Peyer's patch (tissue), 4 donors: ENCODE data around the gene ERMP1. TPM values are rescaled to one million over a fixed set of nuclear protein-coding genes. Genes with fewer than 3 reads are reported as not detected.
A peak's percentile ranks its signal among the peaks of the same experiment; 100 is the strongest.

ENCODE experiments used
- DNase-seq, 3 donors: peaks; one replicate each; pipeline ENCODE4 v3.0.0-alpha.2; 2017 to 2019
- H3K27ac ChIP-seq, 4 donors: fragments of 200-600 bp; sonication (generic); one replicate each; pipeline ENCODE4 v1.5.1; 2016 to 2019
- H3K27me3 ChIP-seq, 2 donors: fragments of 200-600 bp; sonication (generic); one replicate each; pipeline ENCODE4 v1.5.1; 2019
- H3K36me3 ChIP-seq, 3 donors: fragments of 200-600 bp; sonication (generic); one replicate each; pipeline ENCODE4 v1.5.1; 2016 to 2019
- H3K4me1 ChIP-seq, 4 donors: fragments of 200-600 bp; sonication (generic); one replicate each; pipeline ENCODE4 v1.5.1; 2016 to 2019
- H3K4me3 ChIP-seq, 4 donors: fragments of 200-600 bp; sonication (generic); 1 replicate in 3 of 4; 2 replicates in 1 of 4; pipeline ENCODE4 v1.5.1; 2016 to 2019; ENCODE audit warnings: mild to moderate bottlenecking in 1 of 4
- H3K9me3 ChIP-seq, 4 donors: fragments of 200-600 bp; sonication (generic); one replicate each; pipeline ENCODE4 v1.5.1; 2016 to 2019; ENCODE audit warnings: mild to moderate bottlenecking in 1 of 4
- CTCF ChIP-seq, 6 experiments: fragments of 450-650 bp in 4 of 6; fragments of 200-600 bp in 2 of 6; sonication (generic) in 1 of 6; IDR thresholded peaks; one replicate each; pipeline ENCODE4 v1.5.1; 2017 to 2019; ENCODE audit warnings: antibody characterized with exemption in 6 of 6, mild to moderate bottlenecking in 3 of 6, moderate library complexity in 1 of 6
- POLR2A ChIP-seq, 2 donors: fragments of 450-650 bp; IDR thresholded peaks; one replicate each; pipeline ENCODE4 v1.5.1; 2017; ENCODE audit warnings: antibody characterized with exemption in 2 of 2, mild to moderate bottlenecking in 2 of 2, moderate library complexity in 2 of 2
- total RNA-seq, 4 donors: library from RNA; depleted of rRNA; stranded (reverse); fragments of >200 nt; gene quantifications; one replicate each; pipeline ENCODE4 v1.1.0, GENCODE V29; 2016

ERMP1 gene
- total RNA-seq, 4 donors from 2014 or later: 20.8 to 23.2 (median 22.0) TPM

- DNase-seq: no peak
- no peaks in the 10 kb centered on the region for H3K9me3 ChIP-seq
- no peak overlapping the region for H3K27ac ChIP-seq
- H3K27me3 ChIP-seq: no peaks in the 10 kb centered on the region
- TF ChIP-seq POLR2A (IDR thresholded peaks at IDR 0.05) (no peak), CTCF (IDR thresholded peaks at IDR 0.05) (no peak)
- no peak overlapping the region for H3K4me3 ChIP-seq
- no peaks in the 10 kb centered on the region for H3K4me1 ChIP-seq
- H3K36me3 ChIP-seq: peaks cover 0 to 26% (median 0%) of the 10 kb centered on the region in 3 donors
Observed at GRCh38 chr9:5815461-5815860, 17.5 kb downstream of the ERMP1 start.

- peak in 1 of 3 donors; percentile 59 for DNase-seq
- no peak for TF ChIP-seq POLR2A (IDR thresholded peaks at IDR 0.05)
- no peak for TF ChIP-seq CTCF (IDR thresholded peaks at IDR 0.05)
- peaks cover 0 to 36% (median 0%) of the 10 kb centered on the region in 3 donors for H3K36me3 ChIP-seq
Observed at GRCh38 chr9:5813824-5814223, 19.1 kb downstream of the ERMP1 start.

GRCh38 chr9:5811751-5812150, 21.2 kb downstream of the ERMP1 start:
- H3K27me3 ChIP-seq: no peaks in the 10 kb centered on the region
- DNase-seq: no peak
- no peaks in the 10 kb centered on the region for H3K4me1 ChIP-seq
- peaks cover 0 to 26% (median 0%) of the 10 kb centered on the region in 3 donors for H3K36me3 ChIP-seq
- no peak overlapping the region for H3K27ac ChIP-seq
- H3K4me3 ChIP-seq: no peak overlapping the region
- TF ChIP-seq POLR2A (IDR thresholded peaks at IDR 0.05): no peak
- no peak for TF ChIP-seq CTCF (IDR thresholded peaks at IDR 0.05)
- no peaks in the 10 kb centered on the region for H3K9me3 ChIP-seq

More at GRCh38 chr9:5813824-5814223, 19.1 kb downstream of the ERMP1 start:
- H3K27ac ChIP-seq: peak overlapping the region in 1 of 4 donors; percentile 16
- H3K9me3 ChIP-seq: no peaks in the 10 kb centered on the region
- H3K4me3 ChIP-seq: no peak overlapping the region
- H3K4me1 ChIP-seq: no peaks in the 10 kb centered on the region
- H3K27me3 ChIP-seq: no peaks in the 10 kb centered on the region

GRCh38 chr9:5805478-5805877, 27.4 kb downstream of the ERMP1 start:
- Histone ChIP-seq H3K27ac (no peak overlapping the region), H3K4me3 (no peak overlapping the region), H3K36me3 (peaks cover 0 to 11% (median 0%) of the 10 kb centered on the region in 3 donors), H3K4me1 (peaks cover 0 to 8% (median 0%) of the 10 kb centered on the region in 4 donors), H3K27me3 (no peaks in the 10 kb centered on the region), H3K9me3 (no peaks in the 10 kb centered on the region)
- TF ChIP-seq CTCF (IDR thresholded peaks at IDR 0.05): no peak
- TF ChIP-seq POLR2A (IDR thresholded peaks at IDR 0.05): no peak
- peak in 1 of 3 donors; percentile 52 for DNase-seq

GRCh38 chr9:5801739-5802113, 31.2 kb downstream of the ERMP1 start:
- Histone ChIP-seq H3K4me1 (peaks cover 0 to 8% (median 0%) of the 10 kb centered on the region in 4 donors), H3K4me3 (no peak overlapping the region), H3K36me3 (peaks cover 0 to 7% (median 0%) of the 10 kb centered on the region in 3 donors), H3K27me3 (no peaks in the 10 kb centered on the region), H3K9me3 (no peaks in the 10 kb centered on the region), H3K27ac (peak overlapping the region in 1 of 4 donors; percentile 47)
- no peak for DNase-seq
- peak in 1 of 2 donors; percentile 13 for TF ChIP-seq POLR2A (IDR thresholded peaks at IDR 0.05)
- TF ChIP-seq CTCF (IDR thresholded peaks at IDR 0.05): no peak
